ENCODE measurements around the gene HLA-DPB1.
"Not testable (repeated sequence)": the region's sequence is repeated elsewhere in the genome, so short reads cannot be mapped to it uniquely, and the experiment has no call there.

HLA-DPB1 gene

DNA sequence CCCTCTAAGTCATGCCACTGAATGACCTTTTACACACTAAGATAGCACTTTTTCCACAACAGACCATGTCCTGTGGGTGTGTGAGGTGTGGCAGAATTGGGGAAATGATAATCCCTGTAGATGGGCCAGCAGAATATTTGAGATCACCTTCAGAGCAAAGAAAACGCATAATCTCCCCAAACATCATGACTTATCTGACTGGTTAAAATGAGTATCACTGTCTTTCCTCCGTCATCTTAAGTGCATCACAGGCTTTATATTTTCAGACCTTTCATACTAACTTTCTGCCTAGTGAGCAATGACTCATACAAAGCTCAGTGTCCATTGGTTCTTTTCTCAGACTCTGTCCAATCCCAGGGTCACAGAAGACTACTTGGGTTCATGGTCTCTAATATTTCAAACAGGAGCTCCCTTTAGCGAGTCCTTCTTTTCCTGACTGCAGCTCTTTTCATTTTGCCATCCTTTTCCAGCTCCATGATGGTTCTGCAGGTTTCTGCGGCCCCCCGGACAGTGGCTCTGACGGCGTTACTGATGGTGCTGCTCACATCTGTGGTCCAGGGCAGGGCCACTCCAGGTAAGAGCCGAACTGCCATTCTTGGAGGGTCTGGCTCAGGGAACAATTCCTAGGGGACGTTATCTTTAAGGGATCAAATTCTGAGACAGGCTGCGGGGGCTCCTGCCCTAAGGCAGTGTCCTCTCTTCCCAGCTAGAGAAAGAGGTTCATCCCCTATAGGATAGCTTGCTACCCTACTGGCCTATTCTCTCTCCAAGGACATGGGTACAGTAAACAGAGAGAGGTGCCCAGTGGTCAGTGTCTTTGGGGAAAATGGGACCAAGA lies at the start of gene HLA-DPB1:
HLA-DPB1 (plus strand) TSS at position 423 of the 838 bp plus-strand sequence; CDS start at position 475, 52 bp downstream.
- DNase-seq, result no peak

- no peak for DNase-seq
Measured at GRCh38 chr6:33028220-33028849, 47.5 kb upstream of the HLA-DPB1 start.

- DNase-seq, result no peak
Measured at GRCh38 chr6:33029328-33030184, 46.2 kb upstream of the HLA-DPB1 start.

DNA sequence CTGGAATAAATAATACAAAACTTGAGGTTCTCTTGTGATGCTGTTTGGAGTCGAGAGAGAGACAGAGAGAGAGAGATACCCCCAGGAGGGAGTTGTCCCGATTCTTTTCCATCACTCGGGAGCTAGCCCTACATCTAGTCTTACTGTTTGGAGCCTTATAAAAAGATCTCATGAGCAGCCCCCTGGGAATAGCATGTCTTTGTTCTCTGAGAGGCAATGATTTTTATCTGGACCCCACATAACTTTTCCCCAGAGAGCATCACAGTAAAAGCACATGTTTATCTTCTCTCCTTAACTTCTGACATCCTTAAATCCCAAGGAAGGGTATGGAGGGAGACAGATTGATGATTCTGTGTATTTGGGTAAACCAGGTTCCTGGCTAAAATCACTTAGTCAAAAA lies 45.5 kb upstream of the HLA-DPB1 start:
- DNase-seq, result no peak

DNA sequence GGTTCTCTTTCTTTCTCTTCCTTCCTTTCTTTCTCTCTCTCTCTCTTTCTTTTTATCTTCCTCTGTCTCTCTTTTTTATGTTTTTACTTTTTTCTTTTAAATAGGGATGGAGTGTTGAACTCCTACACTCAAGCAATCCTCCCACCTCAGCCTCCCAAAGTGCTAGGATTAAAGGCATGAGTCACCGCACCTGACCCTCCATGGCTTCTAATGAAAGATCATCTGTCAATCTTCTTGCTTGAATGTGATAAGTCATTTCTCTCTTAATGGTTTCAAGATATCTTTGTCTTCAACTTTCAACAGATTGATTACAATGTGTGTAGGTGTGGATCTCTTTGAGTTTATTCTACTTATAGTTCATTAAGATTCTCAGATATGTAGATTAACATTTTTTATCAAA lies 41.2 kb upstream of the HLA-DPB1 start:
- DNase-seq, result no peak

DNA sequence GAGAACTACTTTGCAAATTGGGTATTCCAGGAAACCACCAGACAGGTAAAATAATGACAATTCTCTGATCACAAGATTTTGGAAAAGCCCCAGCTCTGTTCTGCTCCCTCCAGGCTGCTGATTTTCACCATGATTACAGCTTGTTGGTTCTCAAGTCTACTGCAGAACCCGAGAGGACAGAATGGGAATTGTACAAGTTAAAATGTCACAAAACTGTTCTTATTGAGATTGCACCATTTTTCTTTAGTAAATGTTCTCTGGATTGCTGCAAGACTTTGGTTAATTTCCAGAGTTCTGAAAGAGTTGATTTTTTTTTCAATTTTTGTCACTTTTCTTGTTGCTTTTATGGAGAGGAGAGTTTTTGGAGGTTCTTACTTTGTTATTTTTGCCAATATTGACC lies 39.3 kb upstream of the HLA-DPB1 start:
- no peak for DNase-seq

DNA sequence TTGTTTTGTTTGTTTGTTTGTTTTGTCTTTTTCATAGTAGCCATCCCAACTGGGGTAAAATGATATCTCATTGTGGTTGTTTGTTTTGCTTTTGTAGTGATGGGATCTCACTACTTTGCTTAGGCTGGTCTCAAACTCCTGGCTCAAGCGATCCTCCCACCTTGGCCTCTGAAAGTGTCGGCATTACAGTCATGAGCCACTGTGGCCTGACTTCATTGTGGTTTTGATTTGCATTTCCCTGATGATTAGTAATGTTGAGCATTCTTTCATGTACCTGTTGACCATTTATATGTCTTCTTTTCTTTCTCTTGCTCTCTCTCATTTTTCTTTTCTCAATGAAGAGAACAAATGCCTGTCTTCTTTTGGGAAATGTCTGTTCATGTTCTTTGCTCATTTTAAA lies 35.6 kb upstream of the HLA-DPB1 start:
- no peak for DNase-seq

GRCh38 chr6:33049323-33050013 lies 26.3 kb upstream of the HLA-DPB1 start:
- no peak for DNase-seq

DNA sequence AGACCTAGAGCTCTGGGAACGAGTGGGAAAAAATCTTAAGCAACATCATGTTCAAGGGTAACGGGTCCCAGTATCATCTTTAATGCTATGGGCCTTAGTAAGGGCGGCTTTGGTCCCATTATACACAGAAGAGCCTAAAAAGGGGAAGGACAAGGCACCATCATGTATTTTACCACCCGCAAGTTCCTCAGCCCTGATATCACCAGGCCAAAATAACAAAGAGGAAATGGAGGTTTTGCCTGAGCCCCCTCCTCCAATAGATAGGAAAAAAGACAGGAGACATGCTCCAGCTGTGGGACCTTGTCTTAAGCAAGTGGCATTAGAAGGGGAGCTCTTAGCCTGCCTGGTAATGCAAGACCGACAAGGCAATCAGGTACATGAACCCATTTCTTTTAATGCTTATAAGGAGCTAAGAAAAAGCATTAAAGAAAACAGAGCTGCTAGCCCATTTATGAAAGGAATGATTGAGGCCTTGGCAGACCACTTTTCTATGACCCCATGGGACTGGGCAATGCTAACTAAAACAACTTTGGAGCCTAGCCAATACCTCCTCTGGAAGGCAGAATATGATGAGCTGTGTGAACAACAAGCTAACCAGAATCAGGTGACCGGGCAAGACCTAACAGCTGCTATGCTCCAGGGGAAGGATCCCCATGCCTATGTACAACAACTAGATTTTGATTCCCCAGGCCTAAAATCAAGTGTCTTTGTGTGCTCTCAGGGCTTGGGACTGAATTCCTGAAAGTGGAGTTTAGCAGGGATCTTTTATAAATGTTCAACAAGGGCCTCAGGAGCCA lies 25.6 kb upstream of the HLA-DPB1 start:
- no peak for DNase-seq

DNA sequence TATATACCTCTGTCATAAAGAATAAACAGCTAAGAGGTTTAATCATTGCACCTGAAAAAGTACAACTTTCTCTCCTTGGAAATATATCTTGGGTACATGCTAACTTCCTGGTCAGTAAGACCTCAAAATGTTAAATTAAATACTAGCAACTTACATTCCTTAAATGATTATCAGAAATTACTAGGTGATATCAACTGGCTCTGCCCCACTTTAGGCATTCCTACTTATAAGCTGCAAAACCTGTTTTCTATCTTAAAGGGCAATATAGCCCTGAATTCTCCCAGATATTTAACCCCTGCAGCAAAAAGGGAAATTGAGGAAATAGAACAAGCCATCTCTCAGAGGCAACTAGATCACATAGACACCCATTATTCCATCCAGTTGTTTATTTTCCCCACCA lies 23.2 kb upstream of the HLA-DPB1 start:
- DNase-seq, result no peak

DNA sequence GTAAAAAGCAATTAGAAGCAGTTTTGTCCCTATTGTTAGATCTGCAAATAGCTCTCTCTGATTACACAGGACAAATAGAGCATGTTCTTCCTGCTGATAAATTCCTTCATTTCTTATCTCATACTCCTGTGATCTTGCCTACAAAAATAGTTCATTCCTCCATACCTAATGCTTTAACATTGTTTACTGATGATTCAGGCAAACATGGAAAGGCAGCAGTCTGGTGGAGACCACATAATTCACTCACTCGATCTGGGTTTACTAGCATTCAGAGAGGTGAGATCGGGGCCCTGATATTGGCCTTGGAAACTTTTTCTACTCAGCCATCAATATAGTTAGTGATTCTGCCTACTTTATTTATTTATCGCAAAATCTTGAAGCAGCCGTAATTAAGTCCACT lies 22.6 kb upstream of the HLA-DPB1 start:
- DNase-seq, result no peak

DNA sequence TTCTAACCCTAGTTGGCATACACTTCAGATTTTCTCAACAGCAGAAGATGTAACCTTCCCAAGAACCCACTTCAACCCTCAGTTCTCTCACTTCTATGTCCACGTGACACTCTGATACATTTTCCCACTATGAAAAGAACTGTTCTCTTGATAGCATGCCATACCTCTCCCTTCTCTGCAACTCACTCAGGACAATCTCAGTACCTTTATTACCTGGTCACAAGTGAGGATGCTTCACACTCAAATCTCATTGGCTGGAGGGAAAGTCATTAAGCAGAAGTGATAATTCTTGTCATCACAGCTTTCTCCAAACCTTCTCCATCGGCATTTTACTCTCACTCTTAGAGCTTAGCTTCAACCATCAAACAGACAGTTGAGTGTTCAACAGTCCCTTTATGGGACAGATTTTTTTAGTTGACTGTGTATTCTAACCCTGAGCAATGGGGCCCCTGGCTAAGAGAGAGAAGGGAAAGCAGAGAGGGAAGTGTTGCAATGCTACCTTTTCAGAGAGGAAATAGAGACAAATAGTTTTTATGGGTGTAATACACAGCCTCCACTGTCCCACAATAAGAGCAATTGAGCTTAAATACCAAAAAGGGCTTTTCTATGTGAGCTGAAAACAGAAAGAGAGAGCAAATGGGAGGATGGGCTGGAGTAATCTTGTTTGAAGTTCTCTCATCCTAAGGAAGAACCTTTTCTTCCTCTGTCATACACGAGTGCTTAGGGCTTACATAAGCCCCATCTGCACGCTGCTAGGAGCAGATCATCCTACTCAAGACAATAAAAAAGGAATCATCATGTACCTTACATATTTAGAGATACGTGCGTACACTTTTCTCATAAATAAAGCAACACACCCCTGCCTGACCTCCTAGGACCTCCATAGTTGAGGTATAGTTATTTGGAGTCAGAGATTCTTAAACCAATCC lies 18.3 kb upstream of the HLA-DPB1 start:
- DNase-seq, result no peak

GRCh38 chr6:33061987-33062386 lies 13.8 kb upstream of the HLA-DPB1 start:
- no peak for DNase-seq

DNA sequence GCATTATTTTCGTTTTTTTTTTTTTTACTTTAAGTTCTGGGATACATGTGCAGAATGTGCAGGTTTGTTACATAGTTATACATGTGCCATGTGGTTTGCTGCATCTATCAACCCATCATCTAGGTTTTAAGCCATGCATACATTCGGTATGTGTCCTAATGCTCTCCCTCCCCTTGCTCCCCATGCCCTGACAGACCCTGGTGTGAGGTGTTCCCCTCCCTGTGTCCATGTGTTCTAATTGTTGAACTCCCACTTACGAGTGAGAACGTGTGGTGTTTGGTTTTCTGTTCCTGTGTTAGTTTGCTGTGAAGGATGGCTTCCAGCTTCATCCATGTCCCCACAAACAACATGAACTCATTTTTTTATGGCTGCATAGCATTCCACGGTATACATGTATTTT lies 12.4 kb upstream of the HLA-DPB1 start:
- not testable (repeated sequence) for DNase-seq

DNA sequence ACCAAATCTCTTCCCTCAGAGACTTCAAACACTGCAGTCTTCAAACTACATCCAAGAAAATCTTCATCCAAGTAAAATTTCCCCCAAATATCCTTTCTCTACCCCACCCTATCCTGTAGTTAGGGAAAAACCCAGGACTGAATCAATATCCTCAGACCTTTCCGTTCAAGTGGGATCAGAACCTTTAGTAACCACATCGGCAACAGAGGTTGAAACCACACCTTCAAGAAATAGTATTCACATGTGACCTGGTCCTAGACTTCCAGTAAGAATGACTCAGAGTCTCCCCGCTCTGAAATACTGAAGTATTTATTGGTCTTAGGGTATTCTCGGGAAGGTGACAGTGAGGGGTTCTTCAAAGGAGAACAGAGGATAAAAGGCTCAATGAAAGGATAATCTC lies 11.1 kb upstream of the HLA-DPB1 start:
- no peak for DNase-seq

DNA sequence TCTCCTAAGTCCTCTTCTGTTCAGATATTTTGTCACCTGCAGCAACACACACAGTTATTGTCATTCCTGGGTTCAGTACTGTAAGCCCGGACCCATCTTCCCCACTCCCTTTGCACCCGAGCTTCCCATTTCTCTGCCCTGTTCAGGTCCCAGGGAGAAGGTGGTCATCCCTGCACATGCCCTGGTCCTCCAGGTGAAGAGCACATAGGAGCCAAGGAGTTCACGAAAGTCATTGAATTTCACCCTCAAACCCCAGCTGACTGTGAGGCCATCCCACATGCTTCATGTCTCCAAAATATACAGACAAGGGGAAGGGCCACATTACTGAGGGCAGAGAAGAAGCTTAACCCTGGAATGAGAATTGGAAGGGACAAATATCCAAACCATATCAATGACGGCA lies 10.5 kb upstream of the HLA-DPB1 start:
- DNase-seq, result no peak

- no peak for DNase-seq
Measured at GRCh38 chr6:33066917-33067521, 8.8 kb upstream of the HLA-DPB1 start.

DNA sequence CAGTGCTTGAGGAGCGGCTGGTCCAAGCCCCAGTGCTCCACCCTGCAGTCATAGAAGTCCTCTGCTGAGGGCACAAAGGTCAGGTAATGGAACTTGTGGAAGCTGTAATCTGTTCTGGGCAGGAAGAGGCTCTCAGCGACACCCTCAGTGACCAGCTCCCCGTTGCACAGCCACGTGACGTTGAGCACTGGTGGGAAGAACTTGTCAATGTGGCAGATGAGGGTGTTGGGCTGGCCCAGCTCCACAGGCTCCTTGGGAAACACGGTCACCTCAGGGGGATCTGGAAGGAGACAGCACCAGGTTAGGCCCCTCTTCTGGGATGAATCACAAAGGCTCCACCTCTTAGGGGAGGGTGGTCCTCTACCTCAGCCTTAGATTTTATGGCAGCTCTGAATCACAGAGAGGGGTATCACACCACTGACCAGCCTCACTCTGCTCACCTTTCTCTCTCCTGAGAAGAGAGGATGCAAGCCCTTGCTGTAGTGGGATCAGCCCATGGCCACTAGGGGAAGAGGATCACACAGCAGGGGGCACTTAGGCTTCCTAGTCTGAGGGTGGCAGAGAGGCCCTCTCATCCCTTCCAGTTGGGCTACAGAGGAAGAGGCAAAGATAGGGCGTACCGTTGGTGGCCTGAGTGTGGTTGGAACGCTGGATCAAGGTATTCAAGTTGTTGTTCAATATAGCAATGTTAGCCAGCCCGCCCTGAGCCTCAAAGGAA lies 6.6 kb upstream of the HLA-DPB1 start:
- no peak for DNase-seq

DNA sequence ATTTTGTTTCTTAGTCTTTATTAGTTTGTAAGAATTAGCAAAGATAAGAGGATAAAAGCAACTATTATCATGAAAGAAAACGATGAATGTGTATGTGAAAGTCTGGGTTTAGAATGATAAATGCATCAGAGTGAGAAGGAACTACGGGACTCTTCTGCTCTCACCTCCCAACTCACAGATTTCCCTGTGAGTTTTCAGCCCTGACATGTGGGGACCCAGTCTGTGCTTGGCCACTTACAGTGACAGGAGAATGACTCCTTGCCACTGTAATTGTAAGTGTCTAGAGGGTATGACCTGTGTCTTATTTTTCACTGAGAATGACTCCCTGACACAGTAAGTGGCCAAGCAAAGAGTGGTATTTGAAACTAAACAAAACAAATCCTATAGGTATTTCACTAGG lies 4.9 kb upstream of the HLA-DPB1 start:
- DNase-seq, result no peak

DNA sequence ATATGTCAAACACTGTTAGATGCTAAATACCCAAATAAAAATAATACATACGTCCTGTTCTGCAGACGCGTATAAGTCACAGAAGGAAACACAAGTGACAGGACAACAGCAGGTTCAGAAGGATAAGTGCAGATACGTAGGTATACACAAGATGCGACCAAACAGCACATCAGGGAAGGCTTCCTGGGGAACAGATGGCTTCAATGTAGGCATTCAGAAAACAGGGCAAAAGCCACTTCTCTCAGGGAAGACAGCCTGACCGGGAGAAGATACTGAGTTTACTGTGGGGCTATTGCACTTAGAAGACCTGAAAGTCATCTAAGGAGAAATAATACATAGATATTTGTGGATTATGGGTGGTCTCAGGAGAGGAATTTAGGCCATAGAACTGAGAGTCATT lies 4.2 kb upstream of the HLA-DPB1 start:
- DNase-seq, result no peak

All from stimulated activated CD4-positive, alpha-beta T cell treated with anti-CD3 and anti-CD28 coated beads, Interleukin-4, amount 100 ng/mL, for 1 hour (primary cell).